K562 (cell line): ENCODE results near the gene RNU2-63P. TPM values are rescaled to one million over a fixed set of nuclear protein-coding genes. Genes with fewer than 3 reads are reported as not detected.
A peak's percentile ranks its signal among the peaks of the same experiment; 100 is the strongest.

Experiments
- ARID2 ChIP-seq: fragments of 450-650 bp; IDR thresholded peaks from 2 replicates; pipeline ENCODE4 v1.6.1; 2017; ENCODE audit warnings: antibody characterized with exemption, mild to moderate bottlenecking
- ARID3A ChIP-seq: IDR thresholded peaks from 2 replicates; pipeline ENCODE4 v1.6.1; 2012; ENCODE audit warnings: low read depth, low read length, improper control_type of control experiment, borderline replicate concordance
- BRF1 ChIP-seq: IDR thresholded peaks from 3 replicates; pipeline ENCODE4 v1.6.1; 2011; ENCODE audit warnings: borderline replicate concordance, mild to moderate bottlenecking; ENCODE audit not compliant: insufficient read length; ENCODE audit errors: extremely low read depth
- CBX5 ChIP-seq: IDR thresholded peaks from 2 replicates; pipeline ENCODE4 v1.6.1; 2014; ENCODE audit warnings: low read depth, borderline replicate concordance
- CBX8 ChIP-seq: fragments of 200-600 bp; sonication (generic); IDR thresholded peaks from 2 replicates; pipeline ENCODE4 v1.6.1; 2012; ENCODE audit warnings: borderline replicate concordance, mixed run types, low read depth, mild to moderate bottlenecking, moderate library complexity, mixed read lengths, low read length, control low read depth, inconsistent platforms; ENCODE audit not compliant: poor library complexity, severe bottlenecking; ENCODE audit errors: extremely low read depth
- HMGN3 ChIP-seq: IDR thresholded peaks from 2 replicates; pipeline ENCODE4 v1.6.1; 2011; ENCODE audit warnings: borderline replicate concordance, low read depth, mild to moderate bottlenecking, mixed read lengths, low read length; ENCODE audit not compliant: insufficient read length; ENCODE audit errors: extremely low read depth
- RFX5 ChIP-seq: IDR thresholded peaks from 2 replicates; pipeline ENCODE4 v1.6.1; 2011; ENCODE audit warnings: low read depth, mild to moderate bottlenecking, improper control_type of control experiment, low read length
- SAFB2 ChIP-seq: fragments of 200-400 bp; formaldehyde crosslinking; IDR thresholded peaks from 2 replicates; pipeline ENCODE4 v1.6.1; 2018; ENCODE audit warnings: borderline replicate concordance, low read length, low read depth, moderate library complexity; ENCODE audit not compliant: severe bottlenecking
- TGIF2 ChIP-seq: sonication (generic); formaldehyde crosslinking; IDR thresholded peaks from 2 replicates; pipeline ENCODE4 v1.8.1; 2022; ENCODE audit warnings: mild to moderate bottlenecking, missing genetic modification reagents, moderate library complexity
- ZBTB40 ChIP-seq, 2 experiments: fragments of 450-650 bp in 1 of 2; sonication (generic) in 1 of 2; formaldehyde crosslinking in 1 of 2; IDR thresholded peaks; 2 replicates each; pipeline versions ENCODE4 v1.7.1 to v1.9.0; 2016 to 2022; ENCODE audit warnings: inconsistent platforms in 1 of 2, mild to moderate bottlenecking in 1 of 2, missing genetic modification reagents in 1 of 2
- ZNF197 ChIP-seq: fragments of 200-800 bp; sonication (Bioruptor generic); IDR thresholded peaks from 2 replicates; pipeline ENCODE4 v1.6.1; 2016; ENCODE audit warnings: low read depth, missing genetic modification characterization, missing compliant biosample characterization
- ZNF347 ChIP-seq: fragments of 450-650 bp; formaldehyde crosslinking; IDR thresholded peaks from 2 replicates; pipeline ENCODE4 v1.4.0; 2020; ENCODE audit warnings: low read depth, mild to moderate bottlenecking, moderate library complexity
- ZNF41 ChIP-seq: fragments of 250-450 bp; sonication (Bioruptor Pico); conservative IDR thresholded peaks from 2 replicates; pipeline ENCODE4 v1.4.0; 2020; ENCODE audit warnings: mild to moderate bottlenecking
- ZNF445 ChIP-seq: fragments of 250-450 bp; sonication (Bioruptor Pico); IDR thresholded peaks from 2 replicates; pipeline ENCODE4 v1.4.0; 2020; ENCODE audit warnings: low read depth, mild to moderate bottlenecking, moderate library complexity
- ZNF699 ChIP-seq: fragments of 250-450 bp; sonication (Bioruptor Pico); IDR thresholded peaks from 2 replicates; pipeline ENCODE4 v1.8.0; 2021; ENCODE audit warnings: mild to moderate bottlenecking, moderate library complexity; ENCODE audit not compliant: insufficient replicate concordance
- polyA plus RNA-seq, 8 experiments: library from polyadenylated mRNA; depleted of rRNA in 4 of 8; stranded (reverse) in 5 of 8; unstranded in 3 of 8; fragments of >200 nt; fragmentation: Nextera tagmentation in 2 of 8; fragmentation: Illumina TruSeq in 1 of 8; extraction: Ambion mirVana in 2 of 8; extraction: Trizol in 1 of 8; gene quantifications; 2 replicates each; pipeline versions ENCODE4 v1.2.1 to v1.2.3, GENCODE V29; 2011 to 2014; ENCODE audit warnings: inconsistent platforms in 1 of 8, missing spikeins in 1 of 8
- total RNA-seq, 7 experiments: library from RNA; depleted of rRNA in 6 of 7; stranded (reverse); fragments of >200 nt in 6 of 7; fragmentation: Illumina TruSeq in 2 of 7; extraction: Trizol in 2 of 7; gene quantifications; 2 replicates each; pipeline versions ENCODE4 v1.2.1 to v1.2.3, GENCODE V29; 2011 to 2021; ENCODE audit warnings: low replicate concordance in 1 of 7

The RNU2-63P gene
- total and polyA plus RNA-seq, 9 of the 15 experiments (the other 6 are each of a cell fraction or from before 2014, with no cell fraction given): 5.8 to 253 (median 169) TPM; not detected in 4

GRCh38 chr2:88016086-88016959 is at the start of gene RNU2-63P (continued):
- TF ChIP-seq HMGN3 (no peak), ZNF699 (CRISPR knock-in tag) (no peak), CBX8 (no peak), SAFB2 (no peak), ZNF197 (CRISPR knock-in tag) (0 out of 2 replicates have a peak, but pooled peaks have one; percentile 84), RFX5 (no peak; the same call in none of the 2 replicates), CBX5 (no peak), ARID2 (no peak), ZNF347 (peak; percentile 93), BRF1 (no peak), ZBTB40 (IDR thresholded peaks at IDR 0.05) (no peak), ZBTB40 (CRISPR knock-in tag; IDR thresholded peaks at IDR 0.05) (no peak), ARID3A (peak; percentile 99), ZNF445 (CRISPR knock-in tag) (peak; percentile 96), ZNF41 (CRISPR knock-in tag) (peak; percentile 89), TGIF2 (CRISPR knock-in tag) (no peak)
